Measurements from ENCODE around the gene CHURC1. TPM values are rescaled to one million over a fixed set of nuclear protein-coding genes. Genes with fewer than 3 reads are reported as not detected.

Gene CHURC1
- total and polyA plus RNA-seq, 2 experiments from 2014 or later, result 69.1 to 162 TPM

DNA sequence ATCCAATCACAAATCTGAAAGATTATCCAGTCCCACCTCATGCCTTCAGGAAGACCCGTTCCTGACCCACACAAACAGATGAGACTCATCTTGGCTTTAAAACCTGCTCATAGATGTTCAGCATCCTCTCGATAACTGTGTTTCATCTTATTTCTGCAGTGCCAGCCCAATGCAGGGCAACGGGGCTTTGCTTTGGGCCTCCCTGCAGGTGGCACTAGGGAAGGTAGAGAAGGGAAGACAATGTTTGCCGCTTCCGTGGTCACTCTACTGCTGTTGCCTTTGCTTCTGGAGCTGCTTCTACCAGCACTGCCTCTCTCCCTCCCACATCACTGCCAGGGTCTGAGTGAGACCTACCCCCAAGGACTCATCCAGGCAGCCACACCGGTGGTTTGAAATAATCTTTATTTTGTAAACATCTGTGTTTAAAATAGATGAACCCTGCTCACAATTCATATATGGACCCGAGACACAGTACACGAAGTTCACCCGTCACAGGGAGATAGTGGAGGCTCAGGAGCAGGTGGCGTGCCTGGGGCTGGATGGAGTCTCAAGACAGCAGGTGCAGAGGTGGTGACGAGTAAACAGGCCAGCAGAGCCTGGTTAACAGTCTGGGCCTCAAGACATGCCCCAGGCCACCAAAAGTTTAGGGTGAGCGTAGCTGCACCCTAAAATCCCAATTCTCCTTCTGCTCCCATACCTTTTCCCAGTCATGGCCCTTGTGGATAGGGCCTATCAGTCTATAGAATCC lies 31.4 kb downstream of the CHURC1 start:
- Histone ChIP-seq H3K9me3 (ENCODE audit: low read depth) (no peaks in the 10 kb centered on the region), H3K4me3 (no peak overlapping the region), H3K79me2 (ENCODE audit: insufficient read depth) (no peaks in the 10 kb centered on the region), H3K36me3 (ENCODE audit: low read depth) (no peaks in the 10 kb centered on the region), H3K4me2 (ENCODE audit: unreplicated experiment) (no peak overlapping the region), H3K4me1 (ENCODE audit: insufficient read depth) (no peaks in the 10 kb centered on the region), H3K27ac (no peak overlapping the region), H3K9ac (no peak overlapping the region), H3F3A (ENCODE audit: insufficient read depth) (no peaks in the 10 kb centered on the region), H3K27me3 (replicated peaks; ENCODE audit: insufficient read depth) (no peaks in the 10 kb centered on the region), H3K9me2 (ENCODE audit: insufficient read depth) (no peaks in the 10 kb centered on the region), H4K20me1 (ENCODE audit: insufficient read depth) (no peaks in the 10 kb centered on the region), H2AFZ (no peak overlapping the region)
- TF ChIP-seq EZH2 (IDR thresholded peaks at IDR 0.05; ENCODE audit: insufficient read depth, poor library complexity, severe bottlenecking) (no peak), EZH2phosphoT487 (IDR thresholded peaks at IDR 0.05; ENCODE audit: insufficient read depth, low read depth) (no peak)
- 86 to 87% methylated on average over 12 of the region's 12 CpGs for WGBS, 2 experiments (ENCODE audit: low coverage in 1 of 2, low lambda C conversion rate in 2 of 2, missing lambda C conversion rate in 2 of 2)
- no peak for DNase-seq
- in situ Hi-C loops (cut with MboI), result no loop called here

GRCh38 chr14:64946310-64947045 lies 32.2 kb downstream of the CHURC1 start:
- no peaks in the 10 kb centered on the region for H4K20me1 ChIP-seq (ENCODE audit: insufficient read depth)
- H3K36me3 ChIP-seq (ENCODE audit: low read depth), result no peaks in the 10 kb centered on the region
- H3K27me3 ChIP-seq (replicated peaks; ENCODE audit: insufficient read depth), result no peaks in the 10 kb centered on the region
- H3F3A ChIP-seq (ENCODE audit: insufficient read depth), result no peaks in the 10 kb centered on the region
- H3K4me2 ChIP-seq (ENCODE audit: unreplicated experiment), result no peak overlapping the region
- in situ Hi-C loops (cut with MboI), result no loop called here
- no peak for TF ChIP-seq EZH2 (IDR thresholded peaks at IDR 0.05; ENCODE audit: insufficient read depth, poor library complexity, severe bottlenecking)
- TF ChIP-seq EZH2phosphoT487 (IDR thresholded peaks at IDR 0.05; ENCODE audit: insufficient read depth, low read depth), result no peak
- H3K4me1 ChIP-seq (ENCODE audit: insufficient read depth), result no peaks in the 10 kb centered on the region
- no peak overlapping the region for H2AFZ ChIP-seq
- H3K79me2 ChIP-seq (ENCODE audit: insufficient read depth), result no peaks in the 10 kb centered on the region
- no peak overlapping the region for H3K4me3 ChIP-seq
- H3K27ac ChIP-seq, result no peak overlapping the region
- no peaks in the 10 kb centered on the region for H3K9me2 ChIP-seq (ENCODE audit: insufficient read depth)
- no peak for DNase-seq
- H3K9ac ChIP-seq, result no peak overlapping the region
- H3K9me3 ChIP-seq (ENCODE audit: low read depth), result no peaks in the 10 kb centered on the region
- WGBS, 2 experiments (ENCODE audit: low coverage in 1 of 2, low lambda C conversion rate in 2 of 2, missing lambda C conversion rate in 2 of 2), result 81% methylated on average over 6 of the region's 6 CpGs

- Histone ChIP-seq H3F3A (ENCODE audit: insufficient read depth) (no peaks in the 10 kb centered on the region), H3K27me3 (replicated peaks; ENCODE audit: insufficient read depth) (no peaks in the 10 kb centered on the region), H3K27ac (no peak overlapping the region), H3K4me2 (ENCODE audit: unreplicated experiment) (no peak overlapping the region), H3K4me3 (no peak overlapping the region), H3K9ac (no peak overlapping the region), H3K4me1 (ENCODE audit: insufficient read depth) (no peaks in the 10 kb centered on the region), H4K20me1 (ENCODE audit: insufficient read depth) (no peaks in the 10 kb centered on the region), H3K79me2 (ENCODE audit: insufficient read depth) (no peaks in the 10 kb centered on the region), H2AFZ (no peak overlapping the region), H3K9me2 (ENCODE audit: insufficient read depth) (no peaks in the 10 kb centered on the region), H3K36me3 (ENCODE audit: low read depth) (no peaks in the 10 kb centered on the region), H3K9me3 (ENCODE audit: low read depth) (no peaks in the 10 kb centered on the region)
- no peak for DNase-seq
- TF ChIP-seq EZH2phosphoT487 (IDR thresholded peaks at IDR 0.05; ENCODE audit: insufficient read depth, low read depth), result no peak
- no peak for TF ChIP-seq EZH2 (IDR thresholded peaks at IDR 0.05; ENCODE audit: insufficient read depth, poor library complexity, severe bottlenecking)
- WGBS, 2 experiments (ENCODE audit: low coverage in 1 of 2, low lambda C conversion rate in 2 of 2, missing lambda C conversion rate in 2 of 2), result 81 to 84% methylated on average over 24 to 28 of the region's 28 CpGs
- in situ Hi-C loops (cut with MboI), result no loop called here
These were observed 33.7 kb downstream of the CHURC1 start for GRCh38 chr14:64947710-64948611.

DNA sequence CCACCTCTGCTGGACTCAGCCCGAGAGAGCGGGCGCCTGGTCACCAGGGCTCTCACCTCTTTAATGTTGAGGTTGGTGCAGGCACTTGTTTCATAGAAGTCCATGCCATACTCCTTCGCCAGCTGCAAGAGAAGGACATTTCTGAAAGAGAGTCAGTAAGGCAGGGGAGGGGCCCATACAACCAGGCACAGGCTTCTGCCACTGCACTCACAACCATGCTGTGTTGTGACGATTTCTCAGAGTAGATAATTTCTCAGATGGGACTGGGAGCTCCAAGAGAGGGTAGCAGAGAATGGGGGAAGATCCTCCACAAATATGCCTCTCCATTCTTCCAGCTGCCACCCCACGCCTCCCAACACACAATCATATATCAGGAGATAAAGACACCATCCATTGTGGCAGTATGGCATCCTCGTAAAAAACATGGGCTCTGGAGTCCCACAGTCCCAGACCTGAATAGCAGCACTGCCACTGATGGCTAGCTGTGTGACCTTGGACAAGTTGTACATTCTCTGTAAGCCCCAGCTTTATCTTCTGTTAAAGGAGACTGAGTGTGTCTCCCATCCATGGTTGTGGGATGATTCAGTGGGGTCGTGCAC lies 34.5 kb downstream of the CHURC1 start:
- Histone ChIP-seq H3K9me3 (ENCODE audit: low read depth) (no peaks in the 10 kb centered on the region), H2AFZ (no peak overlapping the region), H3K36me3 (ENCODE audit: low read depth) (no peaks in the 10 kb centered on the region), H3K27ac (no peak overlapping the region), H3K4me1 (ENCODE audit: insufficient read depth) (no peaks in the 10 kb centered on the region), H3K79me2 (ENCODE audit: insufficient read depth) (no peaks in the 10 kb centered on the region), H3K4me3 (no peak overlapping the region), H3K27me3 (replicated peaks; ENCODE audit: insufficient read depth) (no peaks in the 10 kb centered on the region), H3K9ac (no peak overlapping the region), H3K4me2 (ENCODE audit: unreplicated experiment) (no peak overlapping the region), H3K9me2 (ENCODE audit: insufficient read depth) (no peaks in the 10 kb centered on the region), H3F3A (ENCODE audit: insufficient read depth) (no peaks in the 10 kb centered on the region), H4K20me1 (ENCODE audit: insufficient read depth) (no peaks in the 10 kb centered on the region)
- in situ Hi-C loops (cut with MboI), result no loop called here
- no peak for TF ChIP-seq EZH2phosphoT487 (IDR thresholded peaks at IDR 0.05; ENCODE audit: insufficient read depth, low read depth)
- TF ChIP-seq EZH2 (IDR thresholded peaks at IDR 0.05; ENCODE audit: insufficient read depth, poor library complexity, severe bottlenecking), result no peak
- DNase-seq, result no peak
- WGBS, 2 experiments (ENCODE audit: low coverage in 1 of 2, low lambda C conversion rate in 2 of 2, missing lambda C conversion rate in 2 of 2), result 93 to 95% methylated on average over 8 of the region's 8 CpGs

Measured in GM23248 (cell line).